Epithelial cell of esophagus (primary cell): ENCODE data around the gene PAX7.

ENCODE experiments used
- DNase-seq: peaks from one replicate; pipeline ENCODE4 v3.0.0; 2010; ENCODE audit warnings: low read depth
- H3K4me3 ChIP-seq: 2 replicates; pipeline ENCODE4 v1.5.1; 2011; ENCODE audit warnings: mild to moderate bottlenecking, low read length, control low read depth
- TF ChIP-seq, protein P1 (sequence below): IDR thresholded peaks from 2 replicates; pipeline ENCODE4 v1.5.1; 2011; ENCODE audit warnings: low read depth, mild to moderate bottlenecking, low read length, control low read depth, inconsistent platforms; ENCODE audit not compliant: insufficient read depth; ENCODE audit errors: missing control alignments

The PAX7 gene

DNA sequence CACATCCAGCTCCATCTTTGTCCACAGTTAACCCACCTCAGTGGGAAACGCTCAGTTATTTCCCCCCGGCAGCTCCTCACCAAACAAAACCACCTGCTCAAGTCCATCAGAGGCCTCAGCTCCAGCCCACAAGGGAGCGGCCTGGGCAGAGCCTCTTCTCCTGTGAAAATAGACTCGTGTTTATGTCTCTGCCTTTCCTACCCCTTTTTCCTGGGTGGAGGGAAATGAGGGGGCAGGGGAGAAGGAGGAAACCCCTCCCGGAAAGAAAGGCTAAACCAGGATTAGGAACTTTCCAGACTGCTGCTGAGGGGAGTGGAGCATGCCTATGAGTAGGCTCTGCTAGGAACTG is 81.6 kb downstream of the PAX7 start:
- TF ChIP-seq, protein P1, sequence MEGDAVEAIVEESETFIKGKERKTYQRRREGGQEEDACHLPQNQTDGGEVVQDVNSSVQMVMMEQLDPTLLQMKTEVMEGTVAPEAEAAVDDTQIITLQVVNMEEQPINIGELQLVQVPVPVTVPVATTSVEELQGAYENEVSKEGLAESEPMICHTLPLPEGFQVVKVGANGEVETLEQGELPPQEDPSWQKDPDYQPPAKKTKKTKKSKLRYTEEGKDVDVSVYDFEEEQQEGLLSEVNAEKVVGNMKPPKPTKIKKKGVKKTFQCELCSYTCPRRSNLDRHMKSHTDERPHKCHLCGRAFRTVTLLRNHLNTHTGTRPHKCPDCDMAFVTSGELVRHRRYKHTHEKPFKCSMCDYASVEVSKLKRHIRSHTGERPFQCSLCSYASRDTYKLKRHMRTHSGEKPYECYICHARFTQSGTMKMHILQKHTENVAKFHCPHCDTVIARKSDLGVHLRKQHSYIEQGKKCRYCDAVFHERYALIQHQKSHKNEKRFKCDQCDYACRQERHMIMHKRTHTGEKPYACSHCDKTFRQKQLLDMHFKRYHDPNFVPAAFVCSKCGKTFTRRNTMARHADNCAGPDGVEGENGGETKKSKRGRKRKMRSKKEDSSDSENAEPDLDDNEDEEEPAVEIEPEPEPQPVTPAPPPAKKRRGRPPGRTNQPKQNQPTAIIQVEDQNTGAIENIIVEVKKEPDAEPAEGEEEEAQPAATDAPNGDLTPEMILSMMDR: no peak

GRCh38 chr1:18714404-18715175 is 83.9 kb downstream of the PAX7 start:
- no peak for DNase-seq

More for the DNA sequence above, 81.6 kb downstream of the PAX7 start:
- H3K4me3 ChIP-seq: no peak overlapping the region
- DNase-seq: no peak

GRCh38 chr1:18716112-18716784 is 85.6 kb downstream of the PAX7 start:
- no peak overlapping the region for H3K4me3 ChIP-seq
- TF ChIP-seq, protein P1: no peak
- no peak for DNase-seq

More at GRCh38 chr1:18714404-18715175, 83.9 kb downstream of the PAX7 start:
- TF ChIP-seq, protein P1: no peak
- no peak overlapping the region for H3K4me3 ChIP-seq

GRCh38 chr1:18716785-18717678 is 86.4 kb downstream of the PAX7 start:
- DNase-seq: no peak
- no peak overlapping the region for H3K4me3 ChIP-seq
- TF ChIP-seq, protein P1: no peak

GRCh38 chr1:18719786-18720451 is 89.3 kb downstream of the PAX7 start:
- peak; percentile 16 for DNase-seq
- H3K4me3 ChIP-seq: no peak overlapping the region
- TF ChIP-seq, protein P1: no peak

DNA sequence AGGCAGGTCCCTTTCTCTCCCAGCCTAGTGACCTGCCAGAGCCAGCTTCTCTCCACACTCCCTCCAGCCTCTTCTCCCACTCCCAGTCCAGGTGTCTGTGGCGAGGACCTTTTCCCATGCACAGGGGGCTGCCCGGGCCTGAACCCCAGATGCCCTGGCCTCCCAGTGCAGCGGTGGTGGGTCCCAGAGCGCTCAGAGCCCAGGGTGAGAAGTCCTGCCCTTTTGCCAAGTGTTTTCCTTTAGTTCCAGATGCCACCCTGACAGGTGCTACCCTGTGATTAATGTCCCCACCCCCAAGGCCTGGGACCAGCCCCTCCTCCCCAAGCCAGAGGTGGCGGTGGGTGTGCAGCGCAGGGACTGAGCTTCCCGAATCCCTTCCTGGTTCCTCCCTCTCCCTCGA is 90.4 kb downstream of the PAX7 start:
- no peak for DNase-seq
- H3K4me3 ChIP-seq: no peak overlapping the region
- TF ChIP-seq, protein P1: no peak
